Body of pancreas (tissue), 4 donors: ENCODE measurements around the gene TGFB2. TPM values are rescaled to one million over a fixed set of nuclear protein-coding genes. Genes with fewer than 3 reads are reported as not detected.
"Not testable (repeated sequence)": the region's sequence is repeated elsewhere in the genome, so short reads cannot be mapped to it uniquely, and the experiment has no call there.

ENCODE experiments used
- ATAC-seq: fragments of 150-250 bp; one replicate; pipeline ENCODE4 v1.9.1; 2016
- DNase-seq, 4 donors: peaks; one replicate each; pipeline ENCODE4 v3.0.0-alpha.2; 2019
- H3K27ac ChIP-seq, 4 donors: fragments of 200-600 bp; sonication (generic); 1 replicate in 3 of 4; 2 replicates in 1 of 4; pipeline versions ENCODE4 v1.5.1 to v1.6.1; 2016 to 2019; ENCODE audit warnings: mild to moderate bottlenecking in 1 of 4, mixed read lengths in 1 of 4, moderate library complexity in 1 of 4
- H3K27me3 ChIP-seq, 2 donors: fragments of 200-600 bp; sonication (generic); one replicate each; pipeline ENCODE4 v1.6.0; 2016; ENCODE audit warnings: mild to moderate bottlenecking in 1 of 2
- H3K36me3 ChIP-seq, 2 donors: fragments of 200-600 bp; sonication (generic); replicated peaks in 1 of 2; 2 replicates each; pipeline ENCODE4 v1.5.1; 2016; ENCODE audit warnings: low read depth in 2 of 2; ENCODE audit not compliant: insufficient read depth in 1 of 2
- H3K4me1 ChIP-seq: fragments of 200-600 bp; sonication (generic); one replicate; pipeline ENCODE4 v1.6.0; 2016
- H3K4me3 ChIP-seq, 2 donors: fragments of 200-600 bp; sonication (generic); 1 replicate in 1 of 2; 2 replicates in 1 of 2; pipeline ENCODE4 v1.5.1; 2016 to 2019
- H3K9me3 ChIP-seq, 3 donors: fragments of 200-600 bp; sonication (generic); 1 replicate in 2 of 3; 2 replicates in 1 of 3; pipeline ENCODE4 v1.5.1; 2016
- POLR2A ChIP-seq, 3 donors: fragments of 450-650 bp; IDR thresholded peaks; one replicate each; pipeline ENCODE4 v1.6.1; 2016; ENCODE audit warnings: antibody characterized with exemption in 3 of 3, mild to moderate bottlenecking in 2 of 3
- WGBS, 2 donors: methylation state at CpG; one replicate each; pipeline ENCODE4 v1.1.5; 2017; 5-methylcytosine and 5-hydroxymethylcytosine counted together
- intact Hi-C: fragments of 100-400 bp; cut with DNase I; formaldehyde crosslinking; loops from one replicate; pipeline ENCODE4 v1.15.1; 2023
- total RNA-seq, 2 donors: library from RNA; depleted of rRNA; stranded (reverse); fragments of >200 nt; gene quantifications; one replicate each; pipeline ENCODE4 v1.1.0, GENCODE V29; 2016
- TF ChIP-seq, protein P1 (sequence below), 7 experiments: fragments of 450-650 bp in 4 of 7; fragments of 200-600 bp in 3 of 7; sonication (generic) in 3 of 7; IDR thresholded peaks; one replicate each; pipeline ENCODE4 v1.5.1; 2016 to 2019; ENCODE audit warnings: antibody characterized with exemption in 7 of 7

TGFB2 gene
- total RNA-seq, 2 donors from 2014 or later, result 4.3 to 4.9 TPM

DNA sequence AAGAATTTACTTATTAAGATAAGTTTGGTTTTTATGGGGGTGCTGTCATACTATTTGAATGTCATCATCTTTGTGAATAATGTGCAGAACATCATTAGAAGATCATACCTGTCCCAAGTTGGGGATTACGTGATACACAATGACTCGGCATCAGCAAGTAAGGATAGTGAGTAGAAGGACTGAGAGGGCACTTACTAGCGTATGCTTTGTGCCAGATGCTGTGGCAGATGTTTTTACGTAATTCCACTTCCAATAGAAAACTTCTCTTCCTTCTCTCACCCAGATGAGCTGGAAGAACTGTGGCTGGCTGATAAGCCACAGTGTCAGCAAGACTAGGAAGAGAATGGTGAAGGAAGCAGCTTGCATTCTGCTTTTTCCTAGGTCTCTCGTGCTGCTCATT, 28.1 kb upstream of the TGFB2 start:
- H3K36me3 ChIP-seq, result no peaks in the 10 kb centered on the region
- WGBS, 2 donors, result 86 to 87% methylated on average over 5 of the region's 5 CpGs
- no peaks in the 10 kb centered on the region for H3K4me1 ChIP-seq
- ATAC-seq, result no peak
- no peak overlapping the region for H3K4me3 ChIP-seq
- TF ChIP-seq POLR2A (IDR thresholded peaks at IDR 0.05), result no peak
- TF ChIP-seq, protein P1, sequence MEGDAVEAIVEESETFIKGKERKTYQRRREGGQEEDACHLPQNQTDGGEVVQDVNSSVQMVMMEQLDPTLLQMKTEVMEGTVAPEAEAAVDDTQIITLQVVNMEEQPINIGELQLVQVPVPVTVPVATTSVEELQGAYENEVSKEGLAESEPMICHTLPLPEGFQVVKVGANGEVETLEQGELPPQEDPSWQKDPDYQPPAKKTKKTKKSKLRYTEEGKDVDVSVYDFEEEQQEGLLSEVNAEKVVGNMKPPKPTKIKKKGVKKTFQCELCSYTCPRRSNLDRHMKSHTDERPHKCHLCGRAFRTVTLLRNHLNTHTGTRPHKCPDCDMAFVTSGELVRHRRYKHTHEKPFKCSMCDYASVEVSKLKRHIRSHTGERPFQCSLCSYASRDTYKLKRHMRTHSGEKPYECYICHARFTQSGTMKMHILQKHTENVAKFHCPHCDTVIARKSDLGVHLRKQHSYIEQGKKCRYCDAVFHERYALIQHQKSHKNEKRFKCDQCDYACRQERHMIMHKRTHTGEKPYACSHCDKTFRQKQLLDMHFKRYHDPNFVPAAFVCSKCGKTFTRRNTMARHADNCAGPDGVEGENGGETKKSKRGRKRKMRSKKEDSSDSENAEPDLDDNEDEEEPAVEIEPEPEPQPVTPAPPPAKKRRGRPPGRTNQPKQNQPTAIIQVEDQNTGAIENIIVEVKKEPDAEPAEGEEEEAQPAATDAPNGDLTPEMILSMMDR (IDR thresholded peaks at IDR 0.05), result no peak
- no peaks in the 10 kb centered on the region for H3K9me3 ChIP-seq
- H3K27ac ChIP-seq, result no peak overlapping the region
- DNase-seq, result no peak
- intact Hi-C loops, result no loop called here
- H3K27me3 ChIP-seq, result no peaks in the 10 kb centered on the region

DNA sequence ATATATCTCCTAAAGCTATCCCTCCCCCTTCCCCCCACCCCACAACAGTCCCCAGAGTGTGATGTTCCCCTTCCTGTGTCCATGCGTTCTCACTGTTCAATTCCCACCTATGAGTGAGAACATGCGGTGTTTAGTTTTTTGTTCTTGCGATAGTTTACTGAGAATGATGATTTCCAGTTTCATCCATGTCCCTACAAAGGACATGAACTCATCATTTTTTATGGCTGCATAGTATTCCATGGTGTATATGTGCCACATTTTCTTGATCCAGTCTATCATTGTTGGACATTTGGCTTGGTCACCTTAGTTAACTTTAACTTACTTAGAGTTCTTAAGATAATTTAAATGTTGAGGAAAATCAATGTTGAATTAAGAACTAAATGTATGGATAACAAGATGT, 25.0 kb upstream of the TGFB2 start:
- intact Hi-C loops, result loop anchor here (10.0 kb wide), 1 partner anchor 1255 kb away; no protein-coding TSS in a partner anchor

DNA sequence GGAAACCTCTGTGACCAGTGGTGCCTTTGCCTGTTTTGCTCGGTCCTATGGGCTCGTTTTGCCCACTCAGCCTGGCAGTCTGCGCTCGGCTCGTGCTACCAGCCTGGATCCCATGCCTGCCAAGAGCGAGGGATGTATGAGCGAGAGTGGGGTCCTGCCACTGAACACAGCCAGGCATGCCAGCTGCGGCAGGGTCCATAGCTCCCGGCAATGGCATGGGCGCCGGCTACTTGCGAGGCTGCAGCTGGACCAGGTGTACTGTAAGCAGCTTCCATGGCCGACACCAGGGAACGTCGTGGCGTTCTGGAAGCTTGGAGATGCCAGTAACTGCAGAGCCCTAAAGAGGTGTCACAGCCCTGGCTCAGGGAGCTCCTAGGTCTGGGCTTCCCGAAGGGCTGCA, 22.4 kb upstream of the TGFB2 start:
- TF ChIP-seq, protein P1 (IDR thresholded peaks at IDR 0.05), result no peak
- TF ChIP-seq POLR2A (IDR thresholded peaks at IDR 0.05), result no peak
- peaks cover 0 to 5% of the 10 kb centered on the region in 2 donors for H3K36me3 ChIP-seq
- H3K9me3 ChIP-seq, result no peaks in the 10 kb centered on the region
- H3K27me3 ChIP-seq, result no peaks in the 10 kb centered on the region
- no peak overlapping the region for H3K27ac ChIP-seq
- H3K4me3 ChIP-seq, result no peak overlapping the region
- H3K4me1 ChIP-seq, result no peaks in the 10 kb centered on the region
- WGBS, 2 donors, result 94 to 95% methylated on average over 8 to 17 of the region's 17 CpGs
- DNase-seq, result no peak
- intact Hi-C loops, result loop anchor here (10.0 kb wide), 1 partner anchor 1252 kb away; no protein-coding TSS in a partner anchor
- no peak for ATAC-seq

More for the DNA sequence above, 25.0 kb upstream of the TGFB2 start:
- DNase-seq, H3K27me3 ChIP-seq, H3K9me3 ChIP-seq, ATAC-seq, H3K4me1 ChIP-seq, H3K36me3 ChIP-seq, H3K4me3 ChIP-seq, H3K27ac ChIP-seq: not testable (repeated sequence)
- WGBS, 2 donors, result 96 to 100% methylated on average over 1 to 3 of the region's 3 CpGs

DNA sequence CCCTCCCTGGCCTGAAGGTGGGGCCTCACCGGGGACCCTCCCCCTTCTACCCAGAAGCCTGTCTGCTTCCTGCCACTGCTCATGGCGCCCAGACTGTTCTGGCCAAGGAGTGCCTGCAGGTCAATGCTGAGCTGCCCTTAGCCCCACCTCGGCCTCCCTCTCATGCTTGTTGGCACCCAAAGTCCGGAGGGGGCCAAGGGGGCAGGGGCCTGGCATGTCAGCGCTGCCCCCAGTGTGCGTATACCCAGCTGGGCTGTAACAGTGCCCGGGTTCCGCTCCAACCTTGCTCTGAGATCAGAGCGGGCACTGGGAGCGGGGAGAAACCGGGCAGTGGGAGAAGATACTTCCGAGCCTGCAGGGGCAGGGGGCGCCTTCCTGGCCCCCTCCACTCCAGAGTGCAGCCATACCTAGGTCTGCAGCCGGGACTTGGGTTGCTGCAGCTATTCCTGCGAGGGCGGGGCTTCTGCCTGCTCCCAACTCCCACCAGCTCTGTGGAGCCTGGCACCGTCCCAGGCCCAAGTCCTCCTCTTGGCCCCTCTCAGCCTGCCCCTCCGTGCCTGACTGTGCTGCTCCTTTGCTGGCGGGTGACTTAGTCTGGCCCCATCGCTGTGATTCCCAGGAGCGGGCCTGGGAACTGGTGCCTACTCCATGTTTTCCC, 21.4 kb upstream of the TGFB2 start:
- Histone ChIP-seq H3K36me3 (peaks cover 0 to 5% of the 10 kb centered on the region in 2 donors), H3K27me3 (no peaks in the 10 kb centered on the region), H3K4me1 (no peaks in the 10 kb centered on the region), H3K27ac (no peak overlapping the region), H3K9me3 (no peaks in the 10 kb centered on the region), H3K4me3 (no peak overlapping the region)
- ATAC-seq (no peak), DNase-seq (no peak)
- intact Hi-C loops, result loop anchor here (10.0 kb wide), 1 partner anchor 1251 kb away; no protein-coding TSS in a partner anchor
- TF ChIP-seq, protein P1 (IDR thresholded peaks at IDR 0.05), result no peak
- no peak for TF ChIP-seq POLR2A (IDR thresholded peaks at IDR 0.05)
- 95% methylated on average over 15 to 19 of the region's 21 CpGs for WGBS, 2 donors

DNA sequence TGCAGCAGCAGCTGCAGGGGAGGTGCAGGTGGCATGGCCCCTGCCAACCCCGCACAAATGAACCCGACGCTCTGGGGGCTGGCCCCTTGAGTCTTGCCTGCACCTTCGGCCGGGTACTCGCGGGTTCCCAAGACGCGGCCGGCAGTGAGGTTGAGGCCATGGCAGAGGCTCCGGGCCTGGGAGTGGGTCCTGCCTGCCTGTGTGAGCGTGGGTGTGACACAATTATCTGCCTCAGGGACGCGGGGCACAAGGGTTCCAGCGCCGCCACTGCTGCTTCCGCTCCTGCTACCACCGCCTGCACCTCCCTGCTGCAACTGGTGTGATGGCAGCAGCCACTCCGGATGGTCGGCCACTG, 20.9 kb upstream of the TGFB2 start:
- no peak for DNase-seq
- Histone ChIP-seq H3K4me3 (no peak overlapping the region), H3K27ac (no peak overlapping the region), H3K36me3 (peaks cover 0 to 5% of the 10 kb centered on the region in 2 donors), H3K4me1 (no peaks in the 10 kb centered on the region), H3K27me3 (no peaks in the 10 kb centered on the region), H3K9me3 (no peaks in the 10 kb centered on the region)
- intact Hi-C loops, result loop anchor here (10.0 kb wide), 1 partner anchor 1251 kb away; no protein-coding TSS in a partner anchor
- ATAC-seq, result no peak
- WGBS, 2 donors, result 93 to 96% methylated on average over 8 to 20 of the region's 20 CpGs
- TF ChIP-seq, protein P1 (IDR thresholded peaks at IDR 0.05), result no peak
- no peak for TF ChIP-seq POLR2A (IDR thresholded peaks at IDR 0.05)
